NCI-H1105 treated with DMSO at 0.1 percent for 48 hours (cell line): ENCODE results near the gene PLEKHJ1.

Source experiments
- DNase-seq: peaks from one replicate; lab custom pipeline; 2025; lab: John Stamatoyannopoulos, UW

PLEKHJ1 gene

GRCh38 chr19:2197270-2197669 is 38.9 kb downstream of the PLEKHJ1 start:
- no peak for DNase-seq

- no peak for DNase-seq
Measured at GRCh38 chr19:2195914-2196313, 40.2 kb downstream of the PLEKHJ1 start.

GRCh38 chr19:2195361-2195760 is 40.8 kb downstream of the PLEKHJ1 start:
- no peak for DNase-seq

- DNase-seq, result no peak
Measured at GRCh38 chr19:2194513-2195078, 41.5 kb downstream of the PLEKHJ1 start.

- DNase-seq, result no peak
Measured at GRCh38 chr19:2193807-2194206, 42.3 kb downstream of the PLEKHJ1 start.

- no peak for DNase-seq
Measured at GRCh38 chr19:2192862-2193261, 43.3 kb downstream of the PLEKHJ1 start.

GRCh38 chr19:2191456-2192310 is 44.4 kb downstream of the PLEKHJ1 start:
- no peak for DNase-seq

- no peak for DNase-seq
Measured at GRCh38 chr19:2190848-2191455, 45.2 kb downstream of the PLEKHJ1 start.

GRCh38 chr19:2189880-2190279 is 46.2 kb downstream of the PLEKHJ1 start:
- DNase-seq, result no peak

- DNase-seq, result no peak
Measured at GRCh38 chr19:2188708-2189385, 47.3 kb downstream of the PLEKHJ1 start.

- DNase-seq, result no peak
Measured at GRCh38 chr19:2187159-2187558, 49.0 kb downstream of the PLEKHJ1 start.

- DNase-seq, result no peak
Measured at GRCh38 chr19:2186071-2186846, 49.9 kb downstream of the PLEKHJ1 start.

GRCh38 chr19:2185734-2186070 is 50.4 kb downstream of the PLEKHJ1 start:
- no peak for DNase-seq

GRCh38 chr19:2184422-2184975 is 51.6 kb downstream of the PLEKHJ1 start:
- DNase-seq, result no peak
